HepG2 (cell line): ENCODE measurements around the gene KRTCAP2. TPM values are rescaled to one million over a fixed set of nuclear protein-coding genes. Genes with fewer than 3 reads are reported as not detected.
A peak's percentile ranks its signal among the peaks of the same experiment; 100 is the strongest.

Source experiments
- ARNTL ChIP-seq: sonication (generic); formaldehyde crosslinking; IDR thresholded peaks from 2 replicates; pipeline ENCODE4 v1.4.0; 2020; ENCODE audit warnings: mild to moderate bottlenecking, missing genetic modification reagents
- CCDC6 ChIP-seq: sonication (generic); formaldehyde crosslinking; IDR thresholded peaks from 2 replicates; pipeline ENCODE4 v1.8.1; 2022; ENCODE audit warnings: mild to moderate bottlenecking, missing genetic modification reagents, moderate library complexity
- CENPBD1 ChIP-seq: sonication (generic); formaldehyde crosslinking; IDR thresholded peaks from 2 replicates; pipeline ENCODE4 v1.8.0; 2022; ENCODE audit warnings: missing genetic modification reagents, low read depth, mild to moderate bottlenecking, borderline replicate concordance
- DRAP1 ChIP-seq: IDR thresholded peaks from 2 replicates; pipeline ENCODE4 v1.6.1; 2016; ENCODE audit warnings: missing genetic modification reagents, missing compliant biosample characterization
- DZIP1 ChIP-seq: sonication (generic); formaldehyde crosslinking; IDR thresholded peaks from 2 replicates; pipeline ENCODE4 v1.5.0; 2020; ENCODE audit warnings: mild to moderate bottlenecking, missing genetic modification reagents
- HNF1A ChIP-seq, 2 experiments: sonication (generic) in 1 of 2; formaldehyde crosslinking in 1 of 2; IDR thresholded peaks; 2 replicates each; pipeline versions ENCODE4 v1.4.0 to v1.6.1; 2016 to 2020; ENCODE audit warnings: borderline replicate concordance in 1 of 2, low read depth in 1 of 2, mild to moderate bottlenecking in 1 of 2, missing genetic modification reagents in 1 of 2
- IRX3 ChIP-seq: sonication (generic); formaldehyde crosslinking; IDR thresholded peaks from 2 replicates; pipeline ENCODE4 v1.8.1; 2023; ENCODE audit warnings: mild to moderate bottlenecking, low read depth, missing genetic modification reagents, borderline replicate concordance
- MAZ ChIP-seq, 2 experiments: sonication (generic) in 1 of 2; formaldehyde crosslinking in 1 of 2; IDR thresholded peaks; 2 replicates each; pipeline versions ENCODE4 v1.5.0 to v1.6.1; 2012 to 2020; ENCODE audit warnings: low read depth in 2 of 2, mild to moderate bottlenecking in 2 of 2, borderline replicate concordance in 1 of 2, improper control_type of control experiment in 1 of 2, low read length in 1 of 2, missing genetic modification reagents in 1 of 2, moderate library complexity in 1 of 2
- MED1 ChIP-seq: sonication (generic); formaldehyde crosslinking; IDR thresholded peaks from 2 replicates; pipeline ENCODE4 v1.4.0; 2020; ENCODE audit warnings: missing genetic modification reagents
- NCOR1 ChIP-seq: fragments of 200-600 bp; sonication (generic); IDR thresholded peaks from 2 replicates; pipeline ENCODE4 v1.7.0; 2017; ENCODE audit warnings: antibody characterized with exemption, low read length, borderline replicate concordance
- PCBP1 ChIP-seq: fragments of 200-400 bp; formaldehyde crosslinking; IDR thresholded peaks from 2 replicates; pipeline ENCODE4 v1.6.1; 2017; ENCODE audit warnings: mild to moderate bottlenecking, low read depth, low read length, borderline replicate concordance
- RORA ChIP-seq: sonication (generic); formaldehyde crosslinking; IDR thresholded peaks from 2 replicates; pipeline ENCODE4 v1.5.0; 2020; ENCODE audit warnings: mild to moderate bottlenecking, missing genetic modification reagents, moderate library complexity
- ZBTB37 ChIP-seq: sonication (generic); formaldehyde crosslinking; IDR thresholded peaks from 2 replicates; pipeline ENCODE4 v1.4.0; 2020; ENCODE audit warnings: mild to moderate bottlenecking, missing genetic modification reagents
- ZNF577 ChIP-seq: sonication (generic); formaldehyde crosslinking; IDR thresholded peaks from 2 replicates; pipeline ENCODE4 v1.4.0; 2020; ENCODE audit warnings: mild to moderate bottlenecking, low read depth, missing genetic modification reagents, borderline replicate concordance
- ZNF629 ChIP-seq: sonication (generic); formaldehyde crosslinking; conservative IDR thresholded peaks from 2 replicates; pipeline ENCODE4 v1.5.0; 2020; ENCODE audit warnings: missing genetic modification reagents
- polyA plus RNA-seq, 8 experiments: library from polyadenylated mRNA; depleted of rRNA in 3 of 8; stranded (reverse) in 7 of 8; unstranded in 1 of 8; fragments of >200 nt; fragmentation: Illumina TruSeq in 4 of 8; extraction: Trizol in 4 of 8; gene quantifications; 2 replicates each; pipeline versions ENCODE4 v1.2.1 to v1.2.3, GENCODE V29; 2011 to 2016; ENCODE audit warnings: low read depth in 4 of 8, missing spikeins in 1 of 8, mixed read lengths in 1 of 8; ENCODE audit not compliant: insufficient read depth in 1 of 8
- total RNA-seq, 5 experiments: library from RNA; depleted of rRNA; stranded (reverse); fragments of >200 nt; fragmentation: Illumina TruSeq; extraction: Trizol; gene quantifications; 2 replicates each; pipeline ENCODE4 v1.2.3, GENCODE V29; 2016; ENCODE audit warnings: low read depth in 1 of 5

Gene KRTCAP2
- total and polyA plus RNA-seq, 2 of the 13 experiments (the other 11 are each of a cell fraction or from before 2014, with no cell fraction given) = 77.3 to 79.4 TPM

GRCh38 chr1:155172732-155173477, at the start of gene KRTCAP2 (continued):
- TF ChIP-seq DZIP1 (CRISPR knock-in tag) (no peak), ZBTB37 (CRISPR knock-in tag) (0 out of 2 replicates have a peak, but pooled peaks have one; percentile 45), HNF1A (IDR thresholded peaks at IDR 0.05; ENCODE audit: low read depth) (no peak), HNF1A (CRISPR knock-in tag; IDR thresholded peaks at IDR 0.05; ENCODE audit: borderline replicate concordance) (no peak), DRAP1 (CRISPR knock-in tag) (peak; percentile 48), ZNF577 (no peak), IRX3 (no peak), ZNF629 (peak; percentile 40; the same call in 1 of the 2 replicates), MED1 (peak; percentile 84), CCDC6 (CRISPR knock-in tag) (no peak), CENPBD1 (no peak), NCOR1 (no peak), RORA (CRISPR knock-in tag) (no peak), PCBP1 (0 out of 2 replicates have a peak, but pooled peaks have one; percentile 43), ARNTL (no peak), MAZ (IDR thresholded peaks at IDR 0.05; ENCODE audit: borderline replicate concordance, low read depth, low read length) (peak; percentile 45; the same call in 1 of the 2 replicates), MAZ (CRISPR knock-in tag; IDR thresholded peaks at IDR 0.05; ENCODE audit: low read depth) (peak; percentile 93)
